Smooth muscle cell (in vitro differentiated cells): ENCODE results near the gene KIAA2012. TPM values are rescaled to one million over a fixed set of nuclear protein-coding genes. Genes with fewer than 3 reads are reported as not detected.

Source experiments
- DNase-seq: peaks from one replicate; lab custom pipeline; 2025; ENCODE audit not compliant: unreplicated experiment; lab: John Stamatoyannopoulos, UW
- H2AFZ ChIP-seq: fragments of 200-600 bp; sonication (generic); 2 replicates; pipeline ENCODE4 v1.6.0; 2016; ENCODE audit warnings: antibody characterized with exemption, low read depth, mild to moderate bottlenecking
- H3F3A ChIP-seq: fragments of 200-600 bp; sonication (generic); 2 replicates; pipeline ENCODE4 v1.6.0; 2017; ENCODE audit warnings: antibody characterized with exemption, low read depth
- H3K27ac ChIP-seq: fragments of 200-600 bp; sonication (generic); 2 replicates; pipeline ENCODE4 v1.5.1; 2016; ENCODE audit warnings: low read depth, mild to moderate bottlenecking
- H3K27me3 ChIP-seq: fragments of 200-600 bp; sonication (generic); 2 replicates; pipeline ENCODE4 v1.6.1; 2016; ENCODE audit warnings: low read depth, mild to moderate bottlenecking
- H3K36me3 ChIP-seq: fragments of 200-600 bp; sonication (generic); 2 replicates; pipeline ENCODE4 v1.5.1; 2016; ENCODE audit warnings: low read depth
- H3K4me1 ChIP-seq: fragments of 200-600 bp; sonication (generic); 2 replicates; pipeline ENCODE4 v1.5.1; 2016; ENCODE audit warnings: low read depth
- H3K4me2 ChIP-seq: fragments of 200-600 bp; sonication (generic); 2 replicates; pipeline ENCODE4 v1.6.0; 2016; ENCODE audit warnings: mild to moderate bottlenecking
- H3K4me3 ChIP-seq: fragments of 200-600 bp; sonication (generic); 2 replicates; pipeline ENCODE4 v1.5.1; 2016; ENCODE audit warnings: mild to moderate bottlenecking
- H3K79me2 ChIP-seq: fragments of 200-600 bp; sonication (generic); 2 replicates; pipeline ENCODE4 v1.6.0; 2016; ENCODE audit warnings: low read depth, mild to moderate bottlenecking
- H3K9ac ChIP-seq: fragments of 200-600 bp; sonication (generic); 2 replicates; pipeline ENCODE4 v1.6.0; 2016; ENCODE audit warnings: low read depth
- H3K9me3 ChIP-seq: fragments of 200-600 bp; sonication (generic); replicated peaks from 2 replicates; pipeline ENCODE4 v1.5.1; 2016; ENCODE audit warnings: low read depth
- H4K20me1 ChIP-seq: fragments of 200-600 bp; sonication (generic); 2 replicates; pipeline ENCODE4 v1.6.0; 2016; ENCODE audit warnings: low read depth
- WGBS: methylation state at CpG from one replicate; pipeline ENCODE4 v1.1.7; 2016; ENCODE audit warnings: low lambda C conversion rate; 5-methylcytosine and 5-hydroxymethylcytosine counted together
- polyA plus RNA-seq: library from polyadenylated mRNA; unstranded; fragments of >200 nt; fragmentation: Nextera tagmentation; extraction: Ambion mirVana; gene quantifications from 2 replicates; pipeline ENCODE4 v1.2.1, GENCODE V29; 2016
- total RNA-seq: library from RNA; depleted of rRNA; stranded (reverse); fragments of >200 nt; gene quantifications from 2 replicates; pipeline ENCODE4 v1.2.3, GENCODE V29; 2014
- TF ChIP-seq, protein P1 (sequence below): fragments of 200-600 bp; sonication (generic); IDR thresholded peaks from 2 replicates; pipeline ENCODE4 v1.5.1; 2017; ENCODE audit warnings: borderline replicate concordance, mild to moderate bottlenecking, antibody characterized with exemption; ENCODE audit not compliant: insufficient read depth, poor library complexity, severe bottlenecking

KIAA2012 gene
- total and polyA plus RNA-seq, 2 experiments from 2014 or later, result not detected

DNA sequence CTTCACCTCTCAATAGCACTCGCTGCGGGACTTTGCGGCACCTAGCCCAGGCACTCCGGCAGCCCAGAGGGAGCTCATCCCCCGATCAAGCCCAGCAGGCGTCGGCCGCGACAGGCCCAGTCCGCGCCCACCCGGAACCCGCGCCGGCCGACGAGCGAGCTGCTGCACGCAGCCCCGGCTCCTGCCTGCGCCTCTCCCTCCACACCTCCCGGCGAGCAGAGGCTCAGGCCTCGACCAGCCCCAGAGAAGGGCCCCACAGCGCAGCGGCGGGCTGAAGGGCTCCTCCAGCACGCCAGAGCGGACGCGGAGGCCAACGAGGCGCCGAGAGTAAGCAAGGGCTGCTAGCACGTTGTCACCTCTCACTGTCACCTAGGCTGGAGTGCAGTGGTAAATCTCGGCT lies 63.5 kb downstream of the KIAA2012 start:
- no peaks in the 10 kb centered on the region for H3K27me3 ChIP-seq
- TF ChIP-seq, protein P1, sequence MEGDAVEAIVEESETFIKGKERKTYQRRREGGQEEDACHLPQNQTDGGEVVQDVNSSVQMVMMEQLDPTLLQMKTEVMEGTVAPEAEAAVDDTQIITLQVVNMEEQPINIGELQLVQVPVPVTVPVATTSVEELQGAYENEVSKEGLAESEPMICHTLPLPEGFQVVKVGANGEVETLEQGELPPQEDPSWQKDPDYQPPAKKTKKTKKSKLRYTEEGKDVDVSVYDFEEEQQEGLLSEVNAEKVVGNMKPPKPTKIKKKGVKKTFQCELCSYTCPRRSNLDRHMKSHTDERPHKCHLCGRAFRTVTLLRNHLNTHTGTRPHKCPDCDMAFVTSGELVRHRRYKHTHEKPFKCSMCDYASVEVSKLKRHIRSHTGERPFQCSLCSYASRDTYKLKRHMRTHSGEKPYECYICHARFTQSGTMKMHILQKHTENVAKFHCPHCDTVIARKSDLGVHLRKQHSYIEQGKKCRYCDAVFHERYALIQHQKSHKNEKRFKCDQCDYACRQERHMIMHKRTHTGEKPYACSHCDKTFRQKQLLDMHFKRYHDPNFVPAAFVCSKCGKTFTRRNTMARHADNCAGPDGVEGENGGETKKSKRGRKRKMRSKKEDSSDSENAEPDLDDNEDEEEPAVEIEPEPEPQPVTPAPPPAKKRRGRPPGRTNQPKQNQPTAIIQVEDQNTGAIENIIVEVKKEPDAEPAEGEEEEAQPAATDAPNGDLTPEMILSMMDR, result no peak
- H3K79me2 ChIP-seq, result no peaks in the 10 kb centered on the region
- DNase-seq, result no peak
- H3K4me1 ChIP-seq, result no peaks in the 10 kb centered on the region
- H3K27ac ChIP-seq, result no peak overlapping the region
- no peaks in the 10 kb centered on the region for H3K9me3 ChIP-seq
- H3K9ac ChIP-seq, result no peak overlapping the region
- H4K20me1 ChIP-seq, result peaks cover 7% of the 10 kb centered on the region
- no peak overlapping the region for H2AFZ ChIP-seq
- 96% methylated on average over 31 of the region's 36 CpGs for WGBS
- H3K4me3 ChIP-seq, result no peak overlapping the region
- no peak overlapping the region for H3K4me2 ChIP-seq
- no peaks in the 10 kb centered on the region for H3K36me3 ChIP-seq
- peaks cover 7% of the 10 kb centered on the region for H3F3A ChIP-seq

DNA sequence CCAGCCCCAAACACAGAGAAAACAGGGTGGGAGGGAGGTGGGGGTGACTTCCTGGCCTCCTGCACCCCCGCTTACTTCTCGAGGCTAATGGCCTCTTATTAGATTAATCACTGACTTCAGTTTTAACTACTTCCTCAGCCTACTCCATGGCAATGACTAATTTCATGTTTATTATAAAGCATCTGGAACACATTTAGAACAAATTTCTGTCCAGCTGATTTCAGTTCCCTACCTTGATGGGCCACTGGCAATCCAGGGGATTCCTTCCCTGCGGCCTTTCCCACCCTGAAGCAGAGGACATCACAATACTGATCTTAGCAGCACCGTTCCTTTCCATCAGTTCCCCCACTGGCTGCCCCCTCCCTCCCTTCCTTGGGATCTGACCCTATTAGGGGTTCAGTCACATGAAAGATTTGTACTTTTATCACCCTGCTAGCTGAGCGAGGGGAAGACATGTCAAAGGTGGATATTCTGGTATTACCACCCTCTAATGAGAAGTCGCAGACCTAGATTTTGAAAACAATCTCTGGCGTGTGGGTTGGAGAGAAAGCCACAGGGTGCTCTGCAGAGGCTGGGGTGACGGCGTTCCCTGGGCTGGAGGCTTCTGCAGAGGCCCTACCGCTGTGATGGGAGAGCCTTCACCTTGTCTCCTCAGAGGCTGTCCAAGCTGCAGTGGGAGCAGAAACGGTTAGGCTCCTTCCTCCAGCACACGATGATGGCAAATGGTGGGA lies 67.6 kb downstream of the KIAA2012 start:
- Histone ChIP-seq H3K27me3 (no peaks in the 10 kb centered on the region), H3K27ac (no peak overlapping the region), H3K4me2 (peak overlapping the region; percentile 73), H3K4me3 (no peak overlapping the region), H3F3A (peaks cover 5% of the 10 kb centered on the region), H3K9me3 (no peaks in the 10 kb centered on the region), H3K9ac (no peak overlapping the region), H4K20me1 (no peaks in the 10 kb centered on the region), H3K36me3 (no peaks in the 10 kb centered on the region), H2AFZ (no peak overlapping the region), H3K79me2 (no peaks in the 10 kb centered on the region), H3K4me1 (peaks cover 10% of the 10 kb centered on the region)
- TF ChIP-seq, protein P1, result no peak
- WGBS, result 20% methylated on average over 12 of the region's 12 CpGs
- DNase-seq, result no peak

DNA sequence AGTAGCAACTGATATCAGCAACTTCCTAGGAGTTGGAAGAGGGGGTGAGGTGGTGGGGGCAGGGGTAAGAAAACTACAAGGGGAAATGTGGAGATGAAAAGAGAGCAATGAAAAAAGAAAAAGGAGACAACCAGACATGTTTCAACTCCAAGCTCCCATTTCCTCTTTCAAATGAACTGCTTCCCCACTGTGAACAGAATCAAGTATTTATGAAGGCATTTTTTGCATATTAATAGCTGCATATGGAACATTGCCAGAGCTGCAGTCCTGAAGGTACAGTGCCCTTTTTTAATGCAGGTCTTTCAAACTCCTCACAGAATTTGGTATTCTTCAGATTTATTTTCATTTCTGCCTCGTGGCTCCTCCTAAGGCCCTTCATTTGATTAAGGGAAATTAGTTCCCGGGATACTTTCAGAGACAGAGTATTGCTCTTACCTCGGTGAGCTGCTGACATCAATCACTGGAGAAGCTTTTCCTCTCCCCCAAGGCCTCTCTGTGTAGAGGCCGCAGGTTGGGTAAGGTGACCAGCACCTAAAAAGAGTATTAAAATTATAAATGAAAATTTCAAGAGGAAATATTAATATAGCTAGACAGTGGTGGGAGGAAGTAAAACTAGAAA lies 68.4 kb downstream of the KIAA2012 start:
- H3K79me2 ChIP-seq, result no peaks in the 10 kb centered on the region
- no peaks in the 10 kb centered on the region for H3K36me3 ChIP-seq
- TF ChIP-seq, protein P1, result no peak
- peaks cover 5% of the 10 kb centered on the region for H3F3A ChIP-seq
- no peak overlapping the region for H2AFZ ChIP-seq
- DNase-seq, result no peak
- H3K4me2 ChIP-seq, result peak overlapping the region; percentile 73
- WGBS, result 72% methylated on average over 4 of the region's 4 CpGs
- H3K9ac ChIP-seq, result no peak overlapping the region
- H3K4me1 ChIP-seq, result peaks cover 10% of the 10 kb centered on the region
- no peaks in the 10 kb centered on the region for H3K27me3 ChIP-seq
- H3K4me3 ChIP-seq, result no peak overlapping the region
- no peak overlapping the region for H3K27ac ChIP-seq
- H3K9me3 ChIP-seq, result no peaks in the 10 kb centered on the region
- H4K20me1 ChIP-seq, result no peaks in the 10 kb centered on the region

DNA sequence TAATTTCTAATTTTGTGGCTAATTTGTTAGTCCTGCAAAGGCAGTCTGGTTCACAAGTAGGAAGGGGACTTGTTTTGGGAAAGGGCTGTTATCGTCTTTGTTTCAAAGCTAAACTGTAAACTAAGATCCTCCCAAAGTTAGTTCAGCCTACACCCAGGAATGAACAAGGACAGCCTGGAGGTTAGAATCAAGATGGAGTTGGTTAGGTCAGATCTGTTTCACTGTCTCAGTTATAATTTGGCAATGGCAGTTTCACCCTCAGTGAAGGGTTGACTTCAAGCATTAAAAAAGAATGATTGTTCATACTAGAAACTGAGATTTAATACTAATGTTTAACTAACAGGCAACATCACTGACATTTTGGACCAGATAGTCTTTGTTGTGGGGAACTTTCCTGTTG lies 69.5 kb downstream of the KIAA2012 start:
- TF ChIP-seq, protein P1, result no peak
- no peaks in the 10 kb centered on the region for H3K9me3 ChIP-seq
- H3K9ac ChIP-seq, result no peak overlapping the region
- H3F3A ChIP-seq, result peaks cover 11% of the 10 kb centered on the region
- H3K4me2 ChIP-seq, result no peak overlapping the region
- H3K4me3 ChIP-seq, result no peak overlapping the region
- no peaks in the 10 kb centered on the region for H4K20me1 ChIP-seq
- no peak overlapping the region for H3K27ac ChIP-seq
- H3K4me1 ChIP-seq, result peaks cover 20% of the 10 kb centered on the region
- no peaks in the 10 kb centered on the region for H3K79me2 ChIP-seq
- no peak for DNase-seq
- H2AFZ ChIP-seq, result no peak overlapping the region
- H3K27me3 ChIP-seq, result no peaks in the 10 kb centered on the region
- no peaks in the 10 kb centered on the region for H3K36me3 ChIP-seq
- WGBS, result 85% methylated on average over 1 of the region's 1 CpG
